Stimulated activated CD4-positive, alpha-beta T cell treated with anti-CD3 and anti-CD28 coated beads, Interleukin-15, amount 100 ng/mL, for 48 hours (primary cell): ENCODE measurements around the gene FMR1NB.

ENCODE experiments used
- DNase-seq, 2 donors: peaks; one replicate each; pipeline ENCODE4 v3.0.0-alpha.2; 2020; ENCODE audit warnings: low read depth in 2 of 2

The FMR1NB gene

GRCh38 chrX:148070504-148070877 lies 89.4 kb downstream of the FMR1NB start:
- DNase-seq = no peak
